Esophagus muscularis mucosa (tissue), 4 donors: ENCODE results near the gene SUPT3H. TPM values are rescaled to one million over a fixed set of nuclear protein-coding genes. Genes with fewer than 3 reads are reported as not detected.

ENCODE experiments used
- DNase-seq: peaks from one replicate; pipeline ENCODE4 v3.0.0-alpha.2; 2017; ENCODE audit errors: extremely low spot score
- H3K27ac ChIP-seq, 4 donors: fragments of 200-600 bp; sonication (generic); replicated peaks in 1 of 4; 1 replicate in 3 of 4; 2 replicates in 1 of 4; pipeline ENCODE4 v1.5.1; 2016 to 2019; ENCODE audit warnings: mild to moderate bottlenecking in 1 of 4
- H3K27me3 ChIP-seq, 4 donors: fragments of 200-600 bp; sonication (generic); one replicate each; pipeline versions ENCODE4 v1.5.1 to v1.6.0; 2016 to 2019
- H3K36me3 ChIP-seq, 4 donors: fragments of 200-600 bp; sonication (generic); one replicate each; pipeline ENCODE4 v1.5.1; 2016 to 2019
- H3K4me1 ChIP-seq, 4 donors: fragments of 200-600 bp; sonication (generic); one replicate each; pipeline ENCODE4 v1.5.1; 2016 to 2019
- H3K4me3 ChIP-seq, 4 donors: fragments of 200-600 bp; sonication (generic); 1 replicate in 2 of 4; 2 replicates in 2 of 4; pipeline ENCODE4 v1.5.1; 2016 to 2019; ENCODE audit warnings: mild to moderate bottlenecking in 4 of 4, moderate library complexity in 1 of 4
- H3K9me3 ChIP-seq, 4 donors: fragments of 200-600 bp; sonication (generic); 1 replicate in 3 of 4; 2 replicates in 1 of 4; pipeline ENCODE4 v1.5.1; 2016 to 2019
- EP300 ChIP-seq: sonication (generic); formaldehyde crosslinking; IDR thresholded peaks from one replicate; pipeline ENCODE4 v1.6.1; 2017; ENCODE audit warnings: antibody characterized with exemption
- POLR2A ChIP-seq: fragments of 450-650 bp; IDR thresholded peaks from one replicate; pipeline ENCODE4 v1.6.1; 2017; ENCODE audit warnings: antibody characterized with exemption, moderate library complexity, mild to moderate bottlenecking, low read depth
- POLR2AphosphoS5 ChIP-seq, 2 donors: sonication (generic); formaldehyde crosslinking; IDR thresholded peaks; one replicate each; pipeline ENCODE4 v1.6.1; 2017; ENCODE audit warnings: antibody characterized with exemption in 2 of 2
- WGBS: methylation state at CpG from one replicate; pipeline ENCODE4 v1.1.5; 2018; 5-methylcytosine and 5-hydroxymethylcytosine counted together
- intact Hi-C: fragments of 100-400 bp; cut with DNase I; formaldehyde crosslinking; loops from one replicate; pipeline ENCODE4 v1.15.1; 2023
- total RNA-seq, 4 donors: library from RNA; depleted of rRNA; stranded (reverse); fragments of >200 nt; gene quantifications; one replicate each; pipeline versions ENCODE4 v1.1.0 to v1.2.1, GENCODE V29; 2016
- TF ChIP-seq, protein P1 (sequence below), 3 experiments: fragments of 200-600 bp in 2 of 3; fragments of 450-650 bp in 1 of 3; sonication (generic) in 2 of 3; IDR thresholded peaks; one replicate each; pipeline ENCODE4 v1.5.1; 2017 to 2019; ENCODE audit warnings: antibody characterized with exemption in 3 of 3, mild to moderate bottlenecking in 2 of 3, moderate library complexity in 1 of 3

Gene SUPT3H
- total RNA-seq, 4 donors from 2014 or later: 5.1 to 13.3 (median 9.9) TPM

DNA sequence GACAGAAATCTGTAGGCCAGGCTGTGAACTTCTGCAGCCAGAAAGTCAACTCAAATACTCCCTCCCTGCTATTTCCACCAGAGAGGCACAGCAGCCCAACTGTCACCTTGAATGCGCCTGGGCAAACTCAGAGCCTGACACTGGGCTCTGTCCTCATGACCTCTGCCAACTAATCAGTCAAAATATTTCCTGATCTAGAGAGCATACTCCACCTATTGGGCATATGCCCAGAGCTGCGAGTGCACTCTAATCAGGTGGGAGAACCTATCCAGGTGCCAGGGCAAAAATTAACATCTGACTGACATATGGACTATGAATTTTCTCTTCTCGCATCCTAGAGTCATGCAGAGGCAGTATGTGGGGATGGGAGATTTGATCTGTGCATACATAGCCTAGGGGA, 455.9 kb downstream of the SUPT3H start:
- Histone ChIP-seq H3K36me3 (no peaks in the 10 kb centered on the region), H3K9me3 (no peaks in the 10 kb centered on the region), H3K27me3 (no peaks in the 10 kb centered on the region), H3K4me1 (peaks cover 0 to 7% (median 0%) of the 10 kb centered on the region in 4 donors), H3K27ac (no peak overlapping the region), H3K4me3 (no peak overlapping the region)
- 81% methylated on average over 3 of the region's 3 CpGs for WGBS
- intact Hi-C loops: no loop called here
- no peak for DNase-seq
- TF ChIP-seq POLR2A: no peak
- TF ChIP-seq POLR2AphosphoS5 (IDR thresholded peaks at IDR 0.05): no peak
- TF ChIP-seq, protein P1, sequence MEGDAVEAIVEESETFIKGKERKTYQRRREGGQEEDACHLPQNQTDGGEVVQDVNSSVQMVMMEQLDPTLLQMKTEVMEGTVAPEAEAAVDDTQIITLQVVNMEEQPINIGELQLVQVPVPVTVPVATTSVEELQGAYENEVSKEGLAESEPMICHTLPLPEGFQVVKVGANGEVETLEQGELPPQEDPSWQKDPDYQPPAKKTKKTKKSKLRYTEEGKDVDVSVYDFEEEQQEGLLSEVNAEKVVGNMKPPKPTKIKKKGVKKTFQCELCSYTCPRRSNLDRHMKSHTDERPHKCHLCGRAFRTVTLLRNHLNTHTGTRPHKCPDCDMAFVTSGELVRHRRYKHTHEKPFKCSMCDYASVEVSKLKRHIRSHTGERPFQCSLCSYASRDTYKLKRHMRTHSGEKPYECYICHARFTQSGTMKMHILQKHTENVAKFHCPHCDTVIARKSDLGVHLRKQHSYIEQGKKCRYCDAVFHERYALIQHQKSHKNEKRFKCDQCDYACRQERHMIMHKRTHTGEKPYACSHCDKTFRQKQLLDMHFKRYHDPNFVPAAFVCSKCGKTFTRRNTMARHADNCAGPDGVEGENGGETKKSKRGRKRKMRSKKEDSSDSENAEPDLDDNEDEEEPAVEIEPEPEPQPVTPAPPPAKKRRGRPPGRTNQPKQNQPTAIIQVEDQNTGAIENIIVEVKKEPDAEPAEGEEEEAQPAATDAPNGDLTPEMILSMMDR (IDR thresholded peaks at IDR 0.05): no peak
- no peak for TF ChIP-seq EP300

DNA sequence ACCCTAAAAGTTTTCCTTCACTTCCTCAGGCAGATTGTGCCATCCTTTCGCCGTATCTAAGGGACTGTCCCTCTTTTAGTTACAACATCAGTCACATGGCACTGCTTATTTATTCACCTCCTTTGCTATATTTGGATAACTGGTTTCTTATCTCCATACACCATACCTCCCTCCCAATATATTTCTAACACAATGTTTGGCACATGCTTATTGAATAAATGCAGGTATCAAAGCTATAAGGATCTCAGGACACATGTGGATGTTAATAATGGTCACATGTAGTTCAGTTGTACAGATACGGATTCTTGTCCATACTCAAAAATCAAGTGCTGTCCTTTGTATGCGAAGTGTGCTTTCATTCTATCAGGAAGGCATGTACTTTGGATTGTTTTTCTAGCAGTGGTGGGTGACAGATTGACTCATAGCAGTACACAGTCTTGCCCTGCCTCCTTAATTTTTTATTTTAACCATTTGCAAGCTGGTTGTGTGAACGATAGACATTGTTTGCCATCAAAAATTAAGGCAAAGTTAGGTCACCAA, 456.7 kb downstream of the SUPT3H start:
- peaks cover 0 to 7% (median 0%) of the 10 kb centered on the region in 4 donors for H3K4me1 ChIP-seq
- DNase-seq: no peak
- H3K27ac ChIP-seq: no peak overlapping the region
- no peaks in the 10 kb centered on the region for H3K27me3 ChIP-seq
- H3K4me3 ChIP-seq: no peak overlapping the region
- TF ChIP-seq POLR2AphosphoS5 (IDR thresholded peaks at IDR 0.05) (no peak), POLR2A (no peak), EP300 (no peak)
- TF ChIP-seq, protein P1 (IDR thresholded peaks at IDR 0.05): no peak
- no peaks in the 10 kb centered on the region for H3K9me3 ChIP-seq
- intact Hi-C loops: no loop called here
- WGBS: 61% methylated on average over 5 of the region's 5 CpGs
- H3K36me3 ChIP-seq: no peaks in the 10 kb centered on the region

DNA sequence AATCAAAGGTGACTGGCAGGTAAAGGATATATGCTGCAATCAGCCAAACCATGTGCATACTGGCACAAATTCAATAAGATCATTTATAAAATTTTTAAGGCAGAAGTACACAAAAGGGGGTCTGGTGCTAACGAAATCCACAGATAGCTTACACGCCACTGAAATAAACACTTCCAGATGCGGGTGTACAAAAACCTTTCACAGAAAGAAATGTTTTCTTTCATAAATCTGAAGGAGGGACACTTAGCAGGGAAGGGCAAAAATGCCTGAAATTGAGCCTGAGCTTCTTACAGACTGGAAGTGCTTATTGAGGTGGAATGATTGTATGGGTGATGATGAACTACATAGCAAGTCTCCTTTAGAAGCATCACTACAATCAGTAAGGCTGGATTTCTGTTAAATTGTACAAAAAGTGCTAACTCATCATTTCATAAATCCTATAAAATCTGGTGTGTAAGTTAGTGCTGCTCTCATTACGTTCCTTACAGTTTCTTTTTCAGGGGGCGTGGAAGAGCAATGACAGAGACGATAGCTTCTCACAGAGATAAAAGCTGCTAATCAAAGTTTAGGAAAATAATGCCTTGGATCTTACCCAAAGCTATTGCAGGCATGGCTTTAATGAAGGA, 458.9 kb downstream of the SUPT3H start:
- WGBS: 91% methylated on average over 6 of the region's 6 CpGs
- H3K36me3 ChIP-seq: no peaks in the 10 kb centered on the region
- TF ChIP-seq, protein P1 (IDR thresholded peaks at IDR 0.05): no peak
- TF ChIP-seq POLR2A (no peak), EP300 (no peak), POLR2AphosphoS5 (IDR thresholded peaks at IDR 0.05) (no peak)
- H3K4me3 ChIP-seq: no peak overlapping the region
- no peak overlapping the region for H3K27ac ChIP-seq
- no peaks in the 10 kb centered on the region for H3K27me3 ChIP-seq
- peaks cover 0 to 7% (median 0%) of the 10 kb centered on the region in 4 donors for H3K4me1 ChIP-seq
- DNase-seq: no peak
- H3K9me3 ChIP-seq: no peaks in the 10 kb centered on the region
- intact Hi-C loops: no loop called here

DNA sequence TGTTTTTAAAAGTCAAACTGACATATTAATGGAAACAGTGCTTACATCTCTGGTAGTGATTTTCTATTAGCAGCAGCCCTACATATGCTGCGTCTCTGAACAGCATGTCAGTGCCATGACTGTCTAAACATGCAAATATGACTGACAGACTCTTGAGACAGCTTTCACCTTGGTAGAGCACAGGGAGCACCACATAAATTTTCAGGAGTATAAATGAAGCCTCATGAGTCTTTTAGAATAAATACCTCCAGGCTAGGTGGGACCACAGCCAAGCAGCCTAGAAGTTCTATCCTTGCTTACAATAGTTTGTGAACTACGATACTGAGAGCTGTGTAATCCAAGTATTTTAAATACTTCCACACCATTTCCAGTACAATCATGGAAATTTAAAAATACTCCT, 460.3 kb downstream of the SUPT3H start:
- 57% methylated on average over 2 of the region's 2 CpGs for WGBS
- intact Hi-C loops: no loop called here

More for the DNA sequence above, 460.3 kb downstream of the SUPT3H start:
- Histone ChIP-seq H3K4me3 (no peak overlapping the region), H3K4me1 (peaks cover 0 to 7% (median 0%) of the 10 kb centered on the region in 4 donors), H3K27ac (no peak overlapping the region), H3K36me3 (no peaks in the 10 kb centered on the region), H3K9me3 (no peaks in the 10 kb centered on the region), H3K27me3 (no peaks in the 10 kb centered on the region)
- TF ChIP-seq EP300 (no peak), POLR2AphosphoS5 (IDR thresholded peaks at IDR 0.05) (no peak), POLR2A (no peak)
- TF ChIP-seq, protein P1 (IDR thresholded peaks at IDR 0.05): no peak
- no peak for DNase-seq
